Esophagus squamous epithelium (tissue), 4 donors: ENCODE measurements around the gene PDF.

ENCODE experiments used
- POLR2A ChIP-seq, 4 donors: fragments of 450-650 bp; IDR thresholded peaks; one replicate each; pipeline ENCODE4 v1.6.1; 2017; ENCODE audit warnings: antibody characterized with exemption in 4 of 4, mild to moderate bottlenecking in 4 of 4, moderate library complexity in 3 of 4
- TF ChIP-seq, protein P1 (sequence below), 6 experiments: fragments of 450-650 bp in 4 of 6; fragments of 200-600 bp in 2 of 6; sonication (generic) in 2 of 6; IDR thresholded peaks; one replicate each; pipeline ENCODE4 v1.5.1; 2016 to 2019; ENCODE audit warnings: antibody characterized with exemption in 6 of 6, mild to moderate bottlenecking in 4 of 6, moderate library complexity in 4 of 6

DNA sequence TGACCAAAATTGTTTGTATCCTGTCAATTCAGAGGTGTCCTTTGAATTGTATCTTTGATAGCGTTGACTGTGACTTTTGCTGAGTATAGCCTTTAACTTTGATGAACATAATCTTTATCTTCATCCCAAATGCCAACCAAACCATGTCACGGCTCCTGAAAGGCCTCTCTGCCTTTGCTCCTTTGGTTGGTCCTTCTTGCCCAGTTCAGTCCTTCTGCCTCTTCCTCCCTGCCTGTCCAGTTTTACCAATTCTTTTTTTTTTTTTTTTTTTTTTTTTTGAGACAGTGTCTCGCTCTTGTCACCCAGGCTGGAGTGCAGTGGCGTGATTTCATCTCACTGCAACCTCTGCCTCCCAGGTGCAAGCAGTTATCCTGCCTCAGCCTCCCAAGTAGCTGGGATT, 32.1 kb downstream of the PDF start:
- TF ChIP-seq POLR2A (IDR thresholded peaks at IDR 0.05): no peak
- TF ChIP-seq, protein P1, sequence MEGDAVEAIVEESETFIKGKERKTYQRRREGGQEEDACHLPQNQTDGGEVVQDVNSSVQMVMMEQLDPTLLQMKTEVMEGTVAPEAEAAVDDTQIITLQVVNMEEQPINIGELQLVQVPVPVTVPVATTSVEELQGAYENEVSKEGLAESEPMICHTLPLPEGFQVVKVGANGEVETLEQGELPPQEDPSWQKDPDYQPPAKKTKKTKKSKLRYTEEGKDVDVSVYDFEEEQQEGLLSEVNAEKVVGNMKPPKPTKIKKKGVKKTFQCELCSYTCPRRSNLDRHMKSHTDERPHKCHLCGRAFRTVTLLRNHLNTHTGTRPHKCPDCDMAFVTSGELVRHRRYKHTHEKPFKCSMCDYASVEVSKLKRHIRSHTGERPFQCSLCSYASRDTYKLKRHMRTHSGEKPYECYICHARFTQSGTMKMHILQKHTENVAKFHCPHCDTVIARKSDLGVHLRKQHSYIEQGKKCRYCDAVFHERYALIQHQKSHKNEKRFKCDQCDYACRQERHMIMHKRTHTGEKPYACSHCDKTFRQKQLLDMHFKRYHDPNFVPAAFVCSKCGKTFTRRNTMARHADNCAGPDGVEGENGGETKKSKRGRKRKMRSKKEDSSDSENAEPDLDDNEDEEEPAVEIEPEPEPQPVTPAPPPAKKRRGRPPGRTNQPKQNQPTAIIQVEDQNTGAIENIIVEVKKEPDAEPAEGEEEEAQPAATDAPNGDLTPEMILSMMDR (IDR thresholded peaks at IDR 0.05): no peak
